GM12865 (cell line): Measurements from ENCODE around the gene ARMC2.
A peak's percentile ranks its signal among the peaks of the same experiment; 100 is the strongest.
"Not testable (repeated sequence)": the region's sequence is repeated elsewhere in the genome, so short reads cannot be mapped to it uniquely, and the experiment has no call there.

Experiments
- DNase-seq: peaks from one replicate; pipeline ENCODE4 v3.0.0; 2010; ENCODE audit warnings: low read depth
- H3K4me3 ChIP-seq: 2 replicates; pipeline ENCODE4 v1.5.1; 2011; ENCODE audit warnings: mild to moderate bottlenecking, low read depth, low read length, control low read depth
- TF ChIP-seq, protein P1 (sequence below): IDR thresholded peaks from 2 replicates; pipeline ENCODE4 v1.5.1; 2011; ENCODE audit warnings: low read length, control low read depth, low read depth, inconsistent platforms; ENCODE audit not compliant: insufficient read depth; ENCODE audit errors: missing control alignments

ARMC2 gene

DNA sequence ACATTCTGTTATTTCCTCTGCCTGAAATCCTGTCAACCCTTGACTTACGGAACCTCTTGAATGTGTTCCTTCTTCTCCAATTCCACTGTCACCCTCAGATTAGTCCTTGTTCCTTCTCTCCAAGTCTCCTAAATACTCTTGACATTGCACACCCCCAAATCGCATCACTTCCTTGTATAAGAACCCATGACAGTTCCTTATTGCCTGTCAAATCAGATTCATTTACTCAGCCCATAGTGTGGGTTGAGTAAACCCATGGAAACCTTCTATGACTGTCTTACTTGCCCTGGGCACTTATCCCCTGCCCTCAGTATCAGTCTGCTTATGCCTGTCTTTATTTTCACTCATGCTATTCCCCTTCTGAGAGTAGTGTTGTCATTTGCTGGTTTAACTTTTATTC lies 40.5 kb downstream of the ARMC2 start:
- TF ChIP-seq, protein P1, sequence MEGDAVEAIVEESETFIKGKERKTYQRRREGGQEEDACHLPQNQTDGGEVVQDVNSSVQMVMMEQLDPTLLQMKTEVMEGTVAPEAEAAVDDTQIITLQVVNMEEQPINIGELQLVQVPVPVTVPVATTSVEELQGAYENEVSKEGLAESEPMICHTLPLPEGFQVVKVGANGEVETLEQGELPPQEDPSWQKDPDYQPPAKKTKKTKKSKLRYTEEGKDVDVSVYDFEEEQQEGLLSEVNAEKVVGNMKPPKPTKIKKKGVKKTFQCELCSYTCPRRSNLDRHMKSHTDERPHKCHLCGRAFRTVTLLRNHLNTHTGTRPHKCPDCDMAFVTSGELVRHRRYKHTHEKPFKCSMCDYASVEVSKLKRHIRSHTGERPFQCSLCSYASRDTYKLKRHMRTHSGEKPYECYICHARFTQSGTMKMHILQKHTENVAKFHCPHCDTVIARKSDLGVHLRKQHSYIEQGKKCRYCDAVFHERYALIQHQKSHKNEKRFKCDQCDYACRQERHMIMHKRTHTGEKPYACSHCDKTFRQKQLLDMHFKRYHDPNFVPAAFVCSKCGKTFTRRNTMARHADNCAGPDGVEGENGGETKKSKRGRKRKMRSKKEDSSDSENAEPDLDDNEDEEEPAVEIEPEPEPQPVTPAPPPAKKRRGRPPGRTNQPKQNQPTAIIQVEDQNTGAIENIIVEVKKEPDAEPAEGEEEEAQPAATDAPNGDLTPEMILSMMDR = no peak
- H3K4me3 ChIP-seq = no peak overlapping the region
- DNase-seq = no peak

DNA sequence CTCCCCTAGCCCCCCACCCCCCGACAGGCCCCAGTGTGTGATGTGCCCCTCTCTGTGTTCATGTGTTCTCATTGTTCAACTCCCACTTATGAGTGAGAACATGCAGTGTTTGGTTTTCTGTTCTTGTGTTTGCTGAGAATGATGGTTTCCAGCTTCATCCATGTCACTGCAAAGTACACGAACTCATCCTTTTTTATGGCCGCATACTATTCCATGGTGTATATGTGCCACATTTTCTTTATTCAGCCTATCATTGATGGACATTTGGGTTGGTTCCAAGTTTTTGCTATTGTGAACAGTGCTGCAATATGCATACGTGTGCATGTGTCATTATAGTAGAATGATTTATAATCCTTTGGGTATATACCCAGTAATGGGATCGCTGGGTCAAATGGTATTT lies 42.7 kb downstream of the ARMC2 start:
- not testable (repeated sequence) for H3K4me3 ChIP-seq, DNase-seq

DNA sequence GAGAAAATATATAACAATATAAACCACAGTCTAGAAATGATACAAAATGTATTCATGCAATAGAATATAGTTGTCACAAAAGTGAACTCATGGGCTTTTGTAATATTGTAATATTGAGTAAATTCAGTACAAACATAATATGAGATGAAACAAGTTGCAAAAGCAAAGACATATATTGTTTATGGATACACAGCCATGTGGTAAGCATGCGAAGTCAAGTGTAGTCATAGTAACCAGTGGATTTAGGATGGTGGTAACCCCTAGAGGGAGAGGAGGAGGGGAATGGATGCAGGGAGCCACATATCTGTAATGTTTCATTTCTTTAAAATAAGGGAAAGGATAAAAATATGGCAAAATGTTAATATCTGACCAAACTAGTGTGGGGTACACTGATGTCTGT lies 47.3 kb downstream of the ARMC2 start:
- no peak for DNase-seq
- TF ChIP-seq, protein P1 = no peak
- H3K4me3 ChIP-seq = no peak overlapping the region

DNA sequence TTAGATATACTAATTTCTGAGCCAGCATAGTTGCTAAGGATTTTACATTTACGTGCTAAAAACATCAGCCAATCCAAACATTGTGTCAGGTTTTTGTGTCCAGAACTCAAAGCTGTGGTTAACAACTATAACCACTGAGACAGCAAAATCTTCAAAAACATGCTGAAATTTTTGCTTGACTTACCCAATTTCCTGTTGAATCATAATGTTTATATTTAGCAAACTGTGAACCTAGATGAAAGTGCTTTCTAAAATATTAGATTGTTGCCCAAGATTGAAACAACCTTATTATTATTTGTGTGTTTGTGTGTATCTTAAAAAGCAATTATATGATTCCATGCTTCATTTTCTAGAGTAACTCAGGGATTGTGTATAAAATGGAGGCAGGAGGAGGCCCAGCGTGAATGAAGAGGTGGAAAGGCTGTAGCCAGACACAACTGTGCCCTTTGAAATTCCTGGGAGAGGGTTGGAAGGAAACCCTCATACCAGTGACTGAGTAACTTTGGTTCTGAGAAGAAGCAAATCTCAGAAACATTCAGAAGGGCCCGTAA lies 48.0 kb downstream of the ARMC2 start:
- H3K4me3 ChIP-seq = no peak overlapping the region
- TF ChIP-seq, protein P1 = no peak
- peak; percentile 49 for DNase-seq

DNA sequence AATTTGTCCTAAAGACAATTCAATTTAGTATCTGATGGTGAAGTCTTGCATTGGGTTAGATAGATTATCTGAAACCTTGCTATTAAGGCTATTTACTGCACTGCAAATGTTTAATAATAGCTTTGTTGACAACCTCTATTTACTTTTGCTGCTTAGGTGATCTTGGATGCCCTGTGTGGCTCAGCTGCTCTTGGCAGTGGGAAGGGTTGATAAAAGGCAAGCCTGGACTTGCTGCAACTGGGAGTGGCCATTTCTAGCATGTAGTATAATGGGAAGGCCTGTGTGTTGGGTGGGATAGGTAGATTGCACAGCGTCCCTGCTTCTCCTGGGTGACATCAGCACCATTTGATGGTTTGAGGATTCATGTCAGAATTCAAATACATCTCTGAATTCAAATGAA lies 49.1 kb downstream of the ARMC2 start:
- H3K4me3 ChIP-seq = no peak overlapping the region
- TF ChIP-seq, protein P1 = no peak
- no peak for DNase-seq

DNA sequence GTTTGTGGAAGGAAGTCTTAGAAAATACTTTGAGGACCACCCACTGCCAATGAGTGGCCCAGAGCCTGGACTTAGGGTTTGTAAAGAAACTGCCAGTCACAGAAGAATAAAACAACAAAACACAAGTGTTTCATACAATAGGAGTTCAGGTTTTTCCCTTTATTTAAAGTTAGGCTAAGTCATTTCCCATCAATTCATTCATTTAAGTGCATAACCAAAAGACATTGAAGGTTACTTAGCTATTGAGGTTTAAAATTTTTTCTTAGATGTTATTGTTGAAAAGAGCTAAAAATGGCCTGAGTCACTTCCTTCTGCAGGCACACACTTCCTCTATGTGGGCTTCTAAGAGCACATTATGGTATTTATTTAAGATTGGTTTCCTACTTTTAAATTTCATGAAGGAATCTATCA lies 54.2 kb downstream of the ARMC2 start:
- no peak for DNase-seq
- TF ChIP-seq, protein P1 = no peak
- no peak overlapping the region for H3K4me3 ChIP-seq

DNA sequence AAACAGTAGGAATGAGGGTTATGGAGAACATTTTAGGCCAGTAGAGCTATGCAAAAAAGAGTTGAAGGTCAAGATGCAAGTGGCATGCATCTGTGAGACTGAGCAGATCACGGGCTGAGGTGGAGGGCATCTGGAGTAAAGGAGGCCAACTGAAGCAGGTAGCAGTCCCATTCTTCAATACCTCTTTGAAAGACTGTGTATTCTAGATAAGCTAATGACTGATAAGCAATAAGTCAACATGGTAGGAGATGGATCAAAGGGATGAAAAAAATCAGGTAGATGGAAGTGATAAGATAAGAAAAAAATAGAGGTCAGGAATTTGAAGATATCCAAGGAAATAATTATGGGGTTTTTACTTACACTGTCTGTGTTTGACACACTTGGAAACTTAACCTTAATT lies 55.6 kb downstream of the ARMC2 start:
- TF ChIP-seq, protein P1 = no peak
- no peak overlapping the region for H3K4me3 ChIP-seq
- DNase-seq = no peak
